ENCODE measurements around the gene CFLAR. TPM values are rescaled to one million over a fixed set of nuclear protein-coding genes. Genes with fewer than 3 reads are reported as not detected.

Gene CFLAR
- total RNA-seq, 1 experiment from 2014 or later = 7.6 TPM

DNA sequence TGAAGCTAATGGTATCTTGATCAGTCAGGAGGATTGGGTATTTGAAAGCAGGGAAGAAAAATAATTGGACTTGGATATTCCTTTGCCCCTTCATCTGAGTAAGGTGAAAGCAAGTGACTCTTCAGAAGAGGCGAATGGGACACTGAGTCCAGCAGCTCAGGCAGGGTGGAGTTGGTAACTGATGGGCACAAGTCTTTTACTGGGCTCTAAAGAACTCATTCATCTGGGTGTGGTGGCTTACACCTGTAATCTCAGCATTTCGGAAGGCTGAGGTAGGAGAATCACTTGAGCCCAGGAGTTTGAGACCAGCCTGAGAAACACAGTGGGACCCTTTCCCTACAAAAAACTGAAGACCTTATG, 11.2 kb downstream of the CFLAR start:
- DNase-seq = no peak
- Mint-ChIP-seq H3K27me3 (ENCODE audit: low read depth) (no peaks in the 10 kb centered on the region; the same call in 1 of the 2 replicates), H3K9me3 (no peaks in the 10 kb centered on the region; a peak in 1 of 5 replicates), H3K4me1 (peaks cover 42 to 49% of the 10 kb centered on the region in 2 experiments), H3K36me3 (ENCODE audit: insufficient read depth in 1 of 3, low read depth in 3 of 3) (no peaks in the 10 kb centered on the region), H3K4me3 (no peak overlapping the region), H3K27ac (no peak overlapping the region)
- no peaks in the 10 kb centered on the region for H3K79me1 ChIP-seq (ENCODE audit: insufficient read depth, low read depth, low read length, poor library complexity, severe bottlenecking)
- H3K27ac ChIP-seq (ENCODE audit: insufficient read length, low read depth, low read length) = no peak overlapping the region
- no peaks in the 10 kb centered on the region for H4K20me1 ChIP-seq (ENCODE audit: control insufficient read depth, insufficient read depth, insufficient read length)
- no peak overlapping the region for H2AFZ ChIP-seq (ENCODE audit: low read length)
- H3K9me3 ChIP-seq (ENCODE audit: control insufficient read depth, low read depth, low read length) = no peaks in the 10 kb centered on the region
- no peaks in the 10 kb centered on the region for H3K79me2 ChIP-seq (ENCODE audit: insufficient read depth, low read length)
- H3K14ac ChIP-seq (ENCODE audit: insufficient read depth, low read length) = no peak overlapping the region
- H3K9ac ChIP-seq (ENCODE audit: extremely low read depth, insufficient read length, low read length) = no peak overlapping the region
- no peak overlapping the region for H2BK15ac ChIP-seq (ENCODE audit: low read depth, low read length)
- no peak overlapping the region for H3K18ac ChIP-seq (ENCODE audit: insufficient read length, low read depth, low read length)
- H2BK120ac ChIP-seq (ENCODE audit: low read depth, low read length, poor library complexity, severe bottlenecking) = no peak overlapping the region
- H3K4me1 ChIP-seq (ENCODE audit: insufficient read depth, low read length) = peaks cover 10% of the 10 kb centered on the region
- H3K56ac ChIP-seq (ENCODE audit: insufficient read length, low read depth, low read length) = no peak overlapping the region
- H2AK5ac ChIP-seq (ENCODE audit: insufficient read length, low read length) = no peak overlapping the region
- H3K23ac ChIP-seq (ENCODE audit: insufficient read length, low read depth, low read length) = no peak overlapping the region
- H4K5ac ChIP-seq (ENCODE audit: insufficient read length, low read depth, low read length) = no peak overlapping the region
- no CpG with 5 or more reads among the region's 2 CpGs for WGBS (ENCODE audit: extremely low coverage, insufficient read length, low lambda C conversion rate)
- H3K23me2 ChIP-seq (ENCODE audit: insufficient read length, low read depth, low read length, poor library complexity, severe bottlenecking) = no peaks in the 10 kb centered on the region
- H3K27me3 ChIP-seq (ENCODE audit: insufficient read depth, low read length) = no peaks in the 10 kb centered on the region
- no peak overlapping the region for H3K4me2 ChIP-seq (ENCODE audit: insufficient read depth, insufficient read length, low read length)
- no peak overlapping the region for H2BK12ac ChIP-seq (ENCODE audit: insufficient read length, low read depth, low read length)
- no peak overlapping the region for H3K4ac ChIP-seq (ENCODE audit: low read depth, low read length)
- no peak overlapping the region for H2BK5ac ChIP-seq (ENCODE audit: insufficient read length, low read length)
- H4K91ac ChIP-seq (ENCODE audit: insufficient read length, low read depth, low read length) = no peak overlapping the region
- TF ChIP-seq, protein P1, sequence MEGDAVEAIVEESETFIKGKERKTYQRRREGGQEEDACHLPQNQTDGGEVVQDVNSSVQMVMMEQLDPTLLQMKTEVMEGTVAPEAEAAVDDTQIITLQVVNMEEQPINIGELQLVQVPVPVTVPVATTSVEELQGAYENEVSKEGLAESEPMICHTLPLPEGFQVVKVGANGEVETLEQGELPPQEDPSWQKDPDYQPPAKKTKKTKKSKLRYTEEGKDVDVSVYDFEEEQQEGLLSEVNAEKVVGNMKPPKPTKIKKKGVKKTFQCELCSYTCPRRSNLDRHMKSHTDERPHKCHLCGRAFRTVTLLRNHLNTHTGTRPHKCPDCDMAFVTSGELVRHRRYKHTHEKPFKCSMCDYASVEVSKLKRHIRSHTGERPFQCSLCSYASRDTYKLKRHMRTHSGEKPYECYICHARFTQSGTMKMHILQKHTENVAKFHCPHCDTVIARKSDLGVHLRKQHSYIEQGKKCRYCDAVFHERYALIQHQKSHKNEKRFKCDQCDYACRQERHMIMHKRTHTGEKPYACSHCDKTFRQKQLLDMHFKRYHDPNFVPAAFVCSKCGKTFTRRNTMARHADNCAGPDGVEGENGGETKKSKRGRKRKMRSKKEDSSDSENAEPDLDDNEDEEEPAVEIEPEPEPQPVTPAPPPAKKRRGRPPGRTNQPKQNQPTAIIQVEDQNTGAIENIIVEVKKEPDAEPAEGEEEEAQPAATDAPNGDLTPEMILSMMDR (conservative IDR thresholded peaks at IDR 0.05) = no peak
- H3T11ph ChIP-seq (ENCODE audit: low read length) = no peak overlapping the region
- no peak overlapping the region for H4K8ac ChIP-seq (replicated peaks; ENCODE audit: insufficient read length, low read depth, low read length)
- no peak overlapping the region for H2BK20ac ChIP-seq (ENCODE audit: low read depth, low read length, poor library complexity, severe bottlenecking)

All from H9 (cell line).